Nephron (organoid): Measurements from ENCODE around the gene NDUFS7.

Experiments used
- H3K27ac Mint-ChIP-seq, 3 experiments: 2 replicates each; pipeline ENCODE4 v1.8.0; 2020; ENCODE audit warnings: mixed read lengths in 3 of 3, mild to moderate bottlenecking in 2 of 3, moderate library complexity in 1 of 3
- H3K27me3 Mint-ChIP-seq: 2 replicates; pipeline ENCODE4 v1.8.0; 2021; ENCODE audit warnings: low read depth, mild to moderate bottlenecking, moderate library complexity, mixed read lengths
- H3K36me3 Mint-ChIP-seq: 2 replicates; pipeline ENCODE4 v1.8.0; 2020; ENCODE audit warnings: low read depth, mixed read lengths
- H3K4me1 Mint-ChIP-seq: 2 replicates; pipeline ENCODE4 v1.8.0; 2020; ENCODE audit warnings: mixed read lengths
- H3K4me3 Mint-ChIP-seq, 3 experiments: 2 replicates each; pipeline ENCODE4 v1.8.0; 2020; ENCODE audit warnings: mild to moderate bottlenecking in 3 of 3, mixed read lengths in 3 of 3, moderate library complexity in 2 of 3
- H3K9me3 Mint-ChIP-seq: 2 replicates; pipeline ENCODE4 v1.8.0; 2020; ENCODE audit warnings: mixed read lengths
- TF ChIP-seq, protein P1 (sequence below), 3 experiments: fragments of 200-600 bp; sonication (generic); IDR thresholded peaks; one replicate each; pipeline ENCODE4 v1.5.0; 2021; ENCODE audit warnings: antibody characterized with exemption in 3 of 3; ENCODE audit not compliant: unreplicated experiment in 3 of 3

The NDUFS7 gene

DNA sequence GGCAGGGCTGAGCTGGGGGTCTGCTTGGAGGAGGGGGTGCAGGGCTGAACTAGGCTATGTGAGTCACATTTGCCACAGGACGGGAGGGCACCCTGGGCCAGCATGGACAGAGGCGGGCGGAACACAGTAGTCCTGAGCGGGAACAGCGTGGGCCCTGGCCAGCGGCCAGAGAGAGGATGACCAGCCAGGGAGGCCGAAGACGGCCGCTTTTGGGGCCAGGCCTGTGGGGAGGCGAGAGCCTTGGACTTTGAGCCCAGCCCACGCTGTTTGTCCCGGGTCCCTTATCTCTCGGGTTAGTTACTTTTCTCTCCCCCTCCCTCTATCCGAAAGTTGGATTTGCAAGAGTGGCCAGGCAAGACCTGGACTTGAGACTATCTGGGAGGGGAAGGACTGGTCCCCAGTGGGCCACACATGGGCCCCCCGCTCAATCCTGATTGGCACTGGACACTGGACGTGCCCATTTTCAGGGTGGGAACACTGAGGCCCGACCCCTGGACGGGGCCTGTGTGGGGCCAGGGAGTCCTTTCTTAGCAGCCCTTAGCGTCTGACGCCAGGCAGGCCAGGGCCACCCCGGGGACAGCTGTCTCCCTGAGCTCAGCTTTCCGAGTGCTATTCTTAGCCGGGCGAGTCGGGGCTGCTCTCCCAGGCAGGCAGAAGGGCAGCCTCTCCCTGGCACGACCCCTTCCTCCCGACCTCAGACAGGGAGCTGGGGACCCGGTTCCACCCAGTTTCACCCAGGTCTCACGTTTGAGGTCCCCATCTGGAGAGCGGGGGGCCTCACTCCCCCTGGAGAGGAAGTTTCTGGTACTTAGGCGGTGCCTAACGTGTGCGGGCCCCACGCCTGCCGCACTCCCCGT, 16.8 kb downstream of the NDUFS7 start:
- Mint-ChIP-seq H3K27ac (no peak overlapping the region), H3K4me3 (peak overlapping the region; percentile 76 to 85 (median 79)), H3K27me3 (peaks cover 4% of the 10 kb centered on the region), H3K4me1 (peaks cover 10% of the 10 kb centered on the region), H3K36me3 (no peaks in the 10 kb centered on the region), H3K9me3 (no peaks in the 10 kb centered on the region)
- TF ChIP-seq, protein P1, sequence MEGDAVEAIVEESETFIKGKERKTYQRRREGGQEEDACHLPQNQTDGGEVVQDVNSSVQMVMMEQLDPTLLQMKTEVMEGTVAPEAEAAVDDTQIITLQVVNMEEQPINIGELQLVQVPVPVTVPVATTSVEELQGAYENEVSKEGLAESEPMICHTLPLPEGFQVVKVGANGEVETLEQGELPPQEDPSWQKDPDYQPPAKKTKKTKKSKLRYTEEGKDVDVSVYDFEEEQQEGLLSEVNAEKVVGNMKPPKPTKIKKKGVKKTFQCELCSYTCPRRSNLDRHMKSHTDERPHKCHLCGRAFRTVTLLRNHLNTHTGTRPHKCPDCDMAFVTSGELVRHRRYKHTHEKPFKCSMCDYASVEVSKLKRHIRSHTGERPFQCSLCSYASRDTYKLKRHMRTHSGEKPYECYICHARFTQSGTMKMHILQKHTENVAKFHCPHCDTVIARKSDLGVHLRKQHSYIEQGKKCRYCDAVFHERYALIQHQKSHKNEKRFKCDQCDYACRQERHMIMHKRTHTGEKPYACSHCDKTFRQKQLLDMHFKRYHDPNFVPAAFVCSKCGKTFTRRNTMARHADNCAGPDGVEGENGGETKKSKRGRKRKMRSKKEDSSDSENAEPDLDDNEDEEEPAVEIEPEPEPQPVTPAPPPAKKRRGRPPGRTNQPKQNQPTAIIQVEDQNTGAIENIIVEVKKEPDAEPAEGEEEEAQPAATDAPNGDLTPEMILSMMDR (IDR thresholded peaks at IDR 0.05; ENCODE audit: unreplicated experiment in 3 of 3): no peak

DNA sequence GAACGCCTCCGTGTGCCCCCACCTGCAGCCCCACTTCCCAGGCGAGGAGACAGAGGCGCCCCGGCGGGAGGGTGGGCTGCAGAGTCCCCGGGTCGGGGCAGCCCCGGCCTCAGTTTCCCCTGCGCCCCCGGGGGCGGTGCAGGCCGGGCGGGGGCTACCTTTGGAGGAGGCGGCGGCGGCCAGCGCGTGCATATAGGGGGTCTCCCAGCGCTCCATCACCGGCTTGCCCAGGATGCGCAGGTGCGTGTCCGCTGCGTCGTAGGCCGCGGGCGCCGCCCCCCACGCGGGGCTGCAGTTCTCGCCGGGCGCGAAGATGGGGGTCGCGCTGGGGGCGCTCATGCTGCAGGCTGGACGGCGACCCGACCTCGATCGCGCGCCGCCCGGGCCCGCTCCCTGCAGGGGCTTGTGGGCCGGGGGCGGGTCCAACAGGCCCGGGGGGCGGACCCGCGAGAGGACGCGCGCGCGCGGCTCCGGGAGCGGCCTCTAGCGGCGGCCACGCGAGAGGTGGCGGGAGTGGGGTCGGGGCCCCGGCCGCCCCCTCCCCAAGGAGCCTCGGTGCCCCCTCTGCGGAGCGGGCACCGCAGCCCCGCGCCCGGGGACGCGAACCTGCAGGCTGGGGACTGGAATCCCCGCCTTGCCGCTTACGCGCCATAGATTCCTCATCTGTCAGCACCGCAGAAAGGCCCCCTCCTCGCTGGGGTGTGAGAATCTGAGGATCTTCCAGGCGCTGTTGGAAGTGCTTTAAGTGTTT, 17.6 kb downstream of the NDUFS7 start, which contains the start of gene GAMT:
GAMT (minus strand) TSS at position 405 of the 751 bp plus-strand sequence; CDS start at position 339, 66 bp downstream.
- no peaks in the 10 kb centered on the region for H3K9me3 Mint-ChIP-seq
- H3K4me1 Mint-ChIP-seq: peaks cover 11% of the 10 kb centered on the region

DNA sequence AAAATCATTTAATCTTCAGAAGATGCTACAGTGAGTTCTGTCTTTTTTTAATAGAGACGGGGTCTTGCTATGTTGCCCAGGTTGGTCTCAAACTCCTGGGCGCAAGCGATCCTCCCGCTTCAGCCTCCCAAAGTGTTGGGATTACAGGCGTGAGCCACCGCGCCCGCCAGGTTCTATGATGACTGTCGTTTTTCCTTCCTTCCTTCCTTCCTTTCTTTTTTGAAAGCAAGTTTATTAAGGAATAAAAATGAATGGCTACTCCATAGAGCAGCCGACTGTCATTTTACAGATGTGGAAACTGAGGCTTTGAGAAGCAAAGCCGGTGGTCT, 18.1 kb downstream of the NDUFS7 start:
- no peaks in the 10 kb centered on the region for H3K9me3 Mint-ChIP-seq
- TF ChIP-seq, protein P1 (IDR thresholded peaks at IDR 0.05; ENCODE audit: unreplicated experiment in 3 of 3): peak in 2 of 3 experiments; percentile 2 to 9
- H3K4me3 Mint-ChIP-seq: peak overlapping the region; percentile 66 to 78 (median 76)
- no peaks in the 10 kb centered on the region for H3K36me3 Mint-ChIP-seq
- H3K27ac Mint-ChIP-seq: no peak overlapping the region
- H3K4me1 Mint-ChIP-seq: peaks cover 16% of the 10 kb centered on the region
- H3K27me3 Mint-ChIP-seq: peaks cover 4% of the 10 kb centered on the region

More for the DNA sequence above, 17.6 kb downstream of the NDUFS7 start, which contains the start of gene GAMT:
- H3K27me3 Mint-ChIP-seq: peaks cover 4% of the 10 kb centered on the region
- TF ChIP-seq, protein P1 (IDR thresholded peaks at IDR 0.05; ENCODE audit: unreplicated experiment in 3 of 3): peak; percentile 54 to 63 (median 59)
- H3K36me3 Mint-ChIP-seq: no peaks in the 10 kb centered on the region
- H3K27ac Mint-ChIP-seq: no peak within 1 kb of the TSS
- H3K4me3 Mint-ChIP-seq: peak within 1 kb of the TSS; percentile 76 to 86 (median 85)

DNA sequence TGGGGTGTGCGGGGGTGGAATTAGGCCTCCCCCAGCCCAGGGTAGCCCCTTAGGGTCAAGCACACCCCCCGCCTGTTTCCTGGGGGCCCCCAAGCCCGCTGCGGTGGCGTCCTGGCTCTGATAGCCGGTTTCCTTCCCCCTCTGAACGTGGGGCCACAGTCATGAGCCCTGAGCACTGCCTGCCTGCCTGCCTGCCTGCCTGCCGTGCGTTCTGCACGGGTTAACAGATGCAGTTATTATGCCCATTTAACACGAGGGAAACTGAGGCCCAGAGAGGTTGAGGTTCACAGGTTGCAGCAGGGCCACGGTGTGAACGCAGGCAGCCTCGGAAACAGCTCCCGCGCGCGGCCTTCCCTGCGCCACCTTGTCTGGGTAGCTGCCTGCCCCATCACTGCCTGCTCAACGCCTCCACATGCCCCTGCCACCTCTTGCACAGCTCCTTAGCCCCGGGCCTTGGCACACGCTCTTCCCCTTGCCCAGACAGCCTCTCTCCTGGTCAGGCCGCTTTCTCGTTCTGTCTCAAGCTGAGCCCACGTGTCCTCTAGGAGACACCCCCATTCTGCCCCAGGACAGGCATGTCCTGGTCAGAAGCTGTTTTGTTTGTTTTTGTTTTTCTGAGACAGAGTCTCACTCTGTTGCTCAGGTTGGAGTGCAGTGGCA, 18.8 kb downstream of the NDUFS7 start:
- Mint-ChIP-seq H3K4me3 (peak overlapping the region; percentile 70 to 86 (median 83)), H3K36me3 (no peaks in the 10 kb centered on the region), H3K4me1 (peaks cover 16% of the 10 kb centered on the region), H3K27ac (peak overlapping the region in 2 of 3 experiments; percentile 71 to 82), H3K27me3 (peaks cover 4% of the 10 kb centered on the region), H3K9me3 (no peaks in the 10 kb centered on the region)
- TF ChIP-seq, protein P1 (IDR thresholded peaks at IDR 0.05; ENCODE audit: unreplicated experiment in 3 of 3): no peak

DNA sequence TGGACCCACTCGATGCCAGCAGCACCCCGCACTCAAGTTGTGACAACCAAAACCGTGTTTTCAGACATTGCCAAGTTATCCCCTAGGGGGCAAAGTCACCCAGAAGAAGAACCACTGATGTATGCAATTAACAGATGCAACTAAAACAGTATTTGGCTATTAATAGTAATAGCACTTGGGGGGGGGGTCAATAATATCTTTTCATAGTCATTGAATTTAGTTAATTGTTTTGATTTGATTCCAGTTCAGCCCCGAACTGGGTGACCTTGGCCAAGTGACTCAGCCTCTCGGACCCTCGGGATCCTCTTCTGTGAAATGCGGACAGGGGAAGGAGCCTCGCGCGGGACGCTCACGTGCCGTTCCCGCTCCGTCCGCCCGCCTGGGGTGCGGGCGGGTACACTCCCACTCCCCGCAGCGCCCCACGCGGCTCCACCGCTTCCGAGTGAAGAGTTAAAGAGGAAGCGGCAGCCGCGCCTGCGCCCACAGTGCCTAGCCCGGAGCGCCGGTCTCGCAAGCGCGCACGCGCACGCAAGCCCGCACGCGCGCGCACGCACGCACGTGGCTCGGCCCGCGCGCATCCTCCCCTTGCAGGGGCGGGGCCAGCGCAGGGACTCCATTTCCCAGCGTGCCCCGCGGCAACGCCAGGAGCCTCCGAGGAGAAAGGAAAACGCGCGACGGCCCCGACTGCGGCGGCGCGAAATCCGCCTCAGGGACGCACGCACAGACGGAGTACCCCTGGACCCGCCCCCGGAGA, 23.2 kb downstream of the NDUFS7 start:
- peaks cover 49% of the 10 kb centered on the region for H3K4me1 Mint-ChIP-seq
- no peaks in the 10 kb centered on the region for H3K36me3 Mint-ChIP-seq
- peak overlapping the region; percentile 78 to 87 (median 83) for H3K4me3 Mint-ChIP-seq
- H3K9me3 Mint-ChIP-seq: no peaks in the 10 kb centered on the region
- H3K27ac Mint-ChIP-seq: peak overlapping the region; percentile 60 to 87 (median 74)
- peaks cover 4% of the 10 kb centered on the region for H3K27me3 Mint-ChIP-seq
- TF ChIP-seq, protein P1 (IDR thresholded peaks at IDR 0.05; ENCODE audit: unreplicated experiment in 3 of 3): peak; percentile 43 to 51 (median 49)
